ENCODE measurements around the gene RHBDD2. TPM values are rescaled to one million over a fixed set of nuclear protein-coding genes. Genes with fewer than 3 reads are reported as not detected.

RHBDD2 gene
- total and polyA plus RNA-seq, 9 donors, result 9.1 to 27.2 (median 20.9) TPM

DNA sequence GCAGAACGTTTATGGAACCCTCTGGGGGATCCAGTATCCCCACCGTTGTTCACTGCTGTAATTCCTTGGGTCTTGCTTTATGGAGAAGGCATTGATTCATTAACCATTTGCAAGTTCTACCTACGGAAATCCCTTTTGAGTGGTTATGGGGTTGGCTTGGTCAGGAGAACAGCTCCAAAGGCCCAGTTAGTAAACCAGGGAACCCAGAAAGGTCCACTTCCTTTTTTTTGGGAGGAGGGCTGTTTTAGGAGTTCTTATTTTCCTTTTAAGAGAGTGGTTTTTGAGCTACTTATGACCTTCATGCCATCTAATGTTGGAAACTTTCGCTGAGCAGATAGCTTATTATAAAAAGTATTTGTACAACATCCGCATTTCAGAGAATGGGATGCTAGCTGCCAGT, 37.4 kb downstream of the RHBDD2 start:
- Histone ChIP-seq H3K4me3 (ENCODE audit: low read length) (peak overlapping the region; percentile 97), H3K27ac (ENCODE audit: low read length) (no peak overlapping the region), H3K36me3 (ENCODE audit: control insufficient read depth, insufficient read depth, low read length) (peaks cover 16% of the 10 kb centered on the region), H3K4me1 (ENCODE audit: control insufficient read depth, insufficient read depth, low read length) (peaks cover 19% of the 10 kb centered on the region), H3K9me3 (replicated peaks; ENCODE audit: control insufficient read depth, low read depth, low read length) (no peaks in the 10 kb centered on the region), H3K27me3 (ENCODE audit: control insufficient read depth, insufficient read depth, low read length) (no peaks in the 10 kb centered on the region)
- WGBS (ENCODE audit: insufficient coverage), result no CpG with 5 or more reads among the region's 5 CpGs
- no peak for DNase-seq

DNA sequence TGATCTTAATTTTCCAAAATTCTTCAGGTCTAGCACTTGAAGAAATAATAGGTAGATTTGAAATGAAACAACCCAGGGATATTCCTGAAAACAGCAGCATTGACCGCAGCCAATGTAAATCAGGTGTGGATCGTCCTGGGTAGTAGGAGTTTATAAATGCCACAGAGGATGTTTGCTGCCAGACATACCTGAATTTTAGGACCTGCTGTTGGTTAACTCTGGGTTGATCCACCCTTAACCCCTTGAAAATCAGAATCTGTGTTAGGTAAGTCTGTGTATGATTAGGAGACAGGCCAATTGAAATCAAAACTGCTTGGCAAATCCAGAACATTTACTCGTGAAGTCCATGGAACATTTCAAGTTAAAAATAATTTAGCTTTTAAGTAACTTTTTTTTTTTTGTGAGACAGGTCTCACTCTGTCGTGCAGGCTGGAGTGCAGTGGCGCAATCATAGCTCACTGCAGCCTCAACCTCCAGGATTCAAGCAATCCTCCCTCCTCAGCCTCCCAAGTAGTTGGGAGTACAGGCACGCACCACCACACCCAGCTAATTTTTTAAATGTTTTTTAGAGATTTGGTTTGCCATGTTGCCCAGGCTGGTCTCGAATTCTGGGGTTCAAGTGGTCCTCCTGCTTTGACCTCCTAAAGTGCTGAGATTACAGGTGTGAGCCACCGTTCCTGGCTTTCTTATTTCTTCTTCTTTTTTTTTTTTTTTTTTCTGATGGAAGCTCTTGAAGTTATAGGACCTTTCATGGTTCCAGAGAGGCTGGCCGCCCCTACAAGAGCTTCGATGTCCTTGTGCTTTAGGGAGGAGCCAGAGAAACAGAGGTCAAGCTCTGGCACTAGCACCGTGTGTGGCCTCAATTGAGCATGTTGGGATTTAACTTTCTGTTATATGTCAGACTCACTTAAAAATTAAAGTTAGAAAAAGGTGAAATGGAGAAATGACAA, 38.1 kb downstream of the RHBDD2 start:
- no peak for DNase-seq
- Histone ChIP-seq H3K9me3 (replicated peaks; ENCODE audit: control insufficient read depth, low read depth, low read length) (no peaks in the 10 kb centered on the region), H3K4me3 (ENCODE audit: low read length) (no peak overlapping the region), H3K36me3 (ENCODE audit: control insufficient read depth, insufficient read depth, low read length) (peaks cover 16% of the 10 kb centered on the region), H3K27me3 (ENCODE audit: control insufficient read depth, insufficient read depth, low read length) (no peaks in the 10 kb centered on the region), H3K27ac (ENCODE audit: low read length) (no peak overlapping the region), H3K4me1 (ENCODE audit: control insufficient read depth, insufficient read depth, low read length) (peaks cover 19% of the 10 kb centered on the region)
- 91% methylated on average over 4 of the region's 11 CpGs for WGBS (ENCODE audit: insufficient coverage)

DNA sequence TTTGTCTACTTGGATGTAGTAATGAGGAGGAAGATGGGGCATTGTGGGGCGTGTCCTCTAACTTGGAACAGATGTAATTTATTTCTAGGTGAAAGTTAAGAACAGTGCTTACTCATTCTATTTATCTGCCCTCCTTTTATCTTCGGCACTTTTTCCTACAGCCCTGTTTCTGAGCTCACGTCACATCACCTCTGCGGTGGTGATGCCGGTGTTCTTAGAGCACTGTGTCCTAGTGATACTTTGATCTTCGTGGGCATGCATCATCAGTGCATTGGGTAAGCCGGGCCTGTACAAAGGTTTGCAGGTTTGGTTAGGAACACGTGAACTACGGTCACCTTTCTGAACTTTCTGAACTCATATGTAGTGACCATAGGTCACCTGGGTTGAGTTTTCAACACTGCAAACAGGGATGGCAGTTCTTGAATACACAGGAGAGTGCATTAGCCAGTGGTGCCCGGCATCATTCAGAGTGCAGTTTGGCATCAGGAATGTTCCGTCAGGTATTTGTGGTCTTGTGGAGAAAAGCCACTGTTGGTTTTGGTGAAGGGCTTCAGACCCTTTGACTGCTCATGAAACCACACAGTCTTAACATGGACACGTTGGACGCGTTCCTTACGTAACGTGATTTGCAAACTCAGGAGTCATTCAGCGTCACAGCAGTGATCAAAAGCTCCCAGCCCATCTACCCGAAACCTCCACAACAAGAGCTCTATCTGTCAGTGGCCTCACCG, 41.8 kb downstream of the RHBDD2 start:
- DNase-seq, result no peak
- H3K4me1 ChIP-seq (ENCODE audit: control insufficient read depth, insufficient read depth, low read length), result peaks cover 12% of the 10 kb centered on the region
- H3K9me3 ChIP-seq (replicated peaks; ENCODE audit: control insufficient read depth, low read depth, low read length), result no peaks in the 10 kb centered on the region
- peaks cover 16% of the 10 kb centered on the region for H3K36me3 ChIP-seq (ENCODE audit: control insufficient read depth, insufficient read depth, low read length)
- 91% methylated on average over 16 of the region's 19 CpGs for WGBS (ENCODE audit: insufficient coverage)
- no peak overlapping the region for H3K27ac ChIP-seq (ENCODE audit: low read length)
- H3K27me3 ChIP-seq (ENCODE audit: control insufficient read depth, insufficient read depth, low read length), result no peaks in the 10 kb centered on the region
- H3K4me3 ChIP-seq (ENCODE audit: low read length), result no peak overlapping the region

DNA sequence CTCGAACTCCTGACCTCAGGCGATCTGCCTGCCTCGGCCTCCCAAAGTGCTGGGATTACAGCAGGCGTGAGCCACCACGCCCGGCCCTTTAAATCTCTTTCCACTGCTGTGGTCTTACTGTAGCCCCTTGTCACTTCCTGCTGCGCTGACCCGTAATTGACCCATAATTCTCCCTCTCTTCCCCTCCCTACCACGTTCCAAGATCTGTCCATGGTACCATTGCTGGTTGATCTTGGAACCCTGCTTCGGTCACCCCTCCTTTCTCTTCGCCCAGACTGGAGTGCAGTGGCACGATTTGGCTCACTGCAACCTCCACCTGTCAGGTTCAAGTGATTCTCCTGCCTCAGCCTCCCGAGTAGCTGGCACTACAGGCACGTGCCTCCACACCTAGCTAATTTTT, 42.6 kb downstream of the RHBDD2 start:
- Histone ChIP-seq H3K4me1 (ENCODE audit: control insufficient read depth, insufficient read depth, low read length) (peaks cover 3% of the 10 kb centered on the region), H3K36me3 (ENCODE audit: control insufficient read depth, insufficient read depth, low read length) (peaks cover 16% of the 10 kb centered on the region), H3K27ac (ENCODE audit: low read length) (no peak overlapping the region), H3K27me3 (ENCODE audit: control insufficient read depth, insufficient read depth, low read length) (no peaks in the 10 kb centered on the region), H3K9me3 (replicated peaks; ENCODE audit: control insufficient read depth, low read depth, low read length) (no peaks in the 10 kb centered on the region), H3K4me3 (ENCODE audit: low read length) (no peak overlapping the region)
- peak; percentile 25 for DNase-seq
- 65% methylated on average over 13 of the region's 14 CpGs for WGBS (ENCODE audit: insufficient coverage)

DNA sequence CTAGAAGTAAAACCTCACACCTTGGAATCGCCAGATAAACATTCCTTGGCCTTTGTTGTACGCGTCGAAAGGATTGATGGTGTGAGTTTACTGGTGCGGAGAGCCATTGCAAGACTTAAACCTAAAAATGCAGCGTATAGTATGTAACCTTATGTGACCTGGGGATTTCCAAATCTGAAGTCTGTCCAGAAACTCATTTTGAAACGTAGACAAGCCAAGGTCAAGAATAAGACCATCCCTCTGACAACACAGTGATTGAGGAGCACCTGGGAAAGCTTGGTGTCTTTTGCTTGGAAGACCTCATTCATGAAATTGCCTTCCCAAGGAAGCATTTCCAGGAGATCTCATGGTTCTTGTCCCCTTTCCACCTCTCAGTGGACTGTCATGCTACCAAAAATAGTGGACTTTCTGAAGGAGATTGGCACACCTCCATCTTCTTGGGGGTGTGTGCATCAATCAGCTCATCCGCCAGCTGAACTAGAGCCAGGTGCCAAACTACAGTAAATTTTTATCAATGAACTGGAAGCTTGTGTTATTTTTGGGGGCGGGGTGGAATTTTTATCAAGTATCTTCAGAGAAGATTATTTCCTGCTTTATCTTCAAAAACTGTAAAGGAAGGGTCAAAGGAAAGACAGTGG, 44.3 kb downstream of the RHBDD2 start:
- H3K4me1 ChIP-seq (ENCODE audit: control insufficient read depth, insufficient read depth, low read length), result no peaks in the 10 kb centered on the region
- H3K4me3 ChIP-seq (ENCODE audit: low read length), result no peak overlapping the region
- H3K9me3 ChIP-seq (replicated peaks; ENCODE audit: control insufficient read depth, low read depth, low read length), result no peaks in the 10 kb centered on the region
- no peak overlapping the region for H3K27ac ChIP-seq (ENCODE audit: low read length)
- H3K36me3 ChIP-seq (ENCODE audit: control insufficient read depth, insufficient read depth, low read length), result peaks cover 16% of the 10 kb centered on the region
- no peaks in the 10 kb centered on the region for H3K27me3 ChIP-seq (ENCODE audit: control insufficient read depth, insufficient read depth, low read length)
- no CpG with 5 or more reads among the region's 9 CpGs for WGBS (ENCODE audit: insufficient coverage)
- no peak for DNase-seq

DNA sequence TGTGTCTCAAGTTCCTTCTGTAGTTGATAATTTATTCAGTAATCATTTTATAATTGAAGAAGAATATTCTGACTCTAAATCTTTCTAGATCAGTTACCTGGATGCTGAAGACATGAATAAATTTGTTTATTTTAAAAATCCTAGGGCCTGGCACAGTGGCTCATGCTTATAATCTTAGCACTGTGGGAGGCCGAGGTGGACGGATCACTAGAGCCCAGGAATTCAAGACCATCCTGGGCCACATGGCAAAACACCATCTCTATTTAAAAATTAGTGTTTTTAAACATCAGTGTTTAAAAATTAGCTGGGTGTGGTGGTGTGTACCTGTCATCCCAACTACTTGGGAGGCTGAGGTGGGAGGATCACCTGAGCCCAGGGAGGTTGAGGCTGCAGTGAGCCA, 45.4 kb downstream of the RHBDD2 start:
- Histone ChIP-seq H3K27me3 (ENCODE audit: control insufficient read depth, insufficient read depth, low read length) (no peaks in the 10 kb centered on the region), H3K9me3 (replicated peaks; ENCODE audit: control insufficient read depth, low read depth, low read length) (no peaks in the 10 kb centered on the region), H3K4me1 (ENCODE audit: control insufficient read depth, insufficient read depth, low read length) (no peaks in the 10 kb centered on the region), H3K27ac (ENCODE audit: low read length) (no peak overlapping the region), H3K4me3 (ENCODE audit: low read length) (no peak overlapping the region), H3K36me3 (ENCODE audit: control insufficient read depth, insufficient read depth, low read length) (peaks cover 9% of the 10 kb centered on the region)
- 86% methylated on average over 1 of the region's 2 CpGs for WGBS (ENCODE audit: insufficient coverage)
- no peak for DNase-seq

DNA sequence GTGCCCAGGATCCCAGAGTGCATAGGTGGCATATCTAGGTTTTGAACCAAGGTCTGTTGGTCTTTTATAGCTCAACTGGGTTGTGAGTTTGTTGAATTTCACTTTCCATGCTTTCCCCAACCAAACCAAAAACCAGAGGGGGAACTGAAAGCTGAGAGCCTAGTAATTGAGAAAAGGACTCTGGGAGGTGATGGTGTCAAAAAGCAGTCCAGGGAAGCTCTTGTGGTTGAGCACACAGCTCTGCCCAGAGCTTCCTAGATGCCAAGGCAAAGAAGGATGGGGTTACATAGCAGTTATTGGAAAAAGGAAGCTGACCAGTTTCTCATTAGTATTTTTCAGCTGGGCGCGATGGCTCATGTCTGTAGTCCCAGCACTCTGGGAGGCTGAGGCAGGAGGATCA, 46.1 kb downstream of the RHBDD2 start:
- no peak overlapping the region for H3K4me3 ChIP-seq (ENCODE audit: low read length)
- H3K36me3 ChIP-seq (ENCODE audit: control insufficient read depth, insufficient read depth, low read length), result peaks cover 9% of the 10 kb centered on the region
- H3K4me1 ChIP-seq (ENCODE audit: control insufficient read depth, insufficient read depth, low read length), result no peaks in the 10 kb centered on the region
- H3K27ac ChIP-seq (ENCODE audit: low read length), result no peak overlapping the region
- peak; percentile 28 for DNase-seq
- WGBS (ENCODE audit: insufficient coverage), result no CpG with 5 or more reads among the region's 2 CpGs
- H3K9me3 ChIP-seq (replicated peaks; ENCODE audit: control insufficient read depth, low read depth, low read length), result no peaks in the 10 kb centered on the region
- H3K27me3 ChIP-seq (ENCODE audit: control insufficient read depth, insufficient read depth, low read length), result no peaks in the 10 kb centered on the region

DNA sequence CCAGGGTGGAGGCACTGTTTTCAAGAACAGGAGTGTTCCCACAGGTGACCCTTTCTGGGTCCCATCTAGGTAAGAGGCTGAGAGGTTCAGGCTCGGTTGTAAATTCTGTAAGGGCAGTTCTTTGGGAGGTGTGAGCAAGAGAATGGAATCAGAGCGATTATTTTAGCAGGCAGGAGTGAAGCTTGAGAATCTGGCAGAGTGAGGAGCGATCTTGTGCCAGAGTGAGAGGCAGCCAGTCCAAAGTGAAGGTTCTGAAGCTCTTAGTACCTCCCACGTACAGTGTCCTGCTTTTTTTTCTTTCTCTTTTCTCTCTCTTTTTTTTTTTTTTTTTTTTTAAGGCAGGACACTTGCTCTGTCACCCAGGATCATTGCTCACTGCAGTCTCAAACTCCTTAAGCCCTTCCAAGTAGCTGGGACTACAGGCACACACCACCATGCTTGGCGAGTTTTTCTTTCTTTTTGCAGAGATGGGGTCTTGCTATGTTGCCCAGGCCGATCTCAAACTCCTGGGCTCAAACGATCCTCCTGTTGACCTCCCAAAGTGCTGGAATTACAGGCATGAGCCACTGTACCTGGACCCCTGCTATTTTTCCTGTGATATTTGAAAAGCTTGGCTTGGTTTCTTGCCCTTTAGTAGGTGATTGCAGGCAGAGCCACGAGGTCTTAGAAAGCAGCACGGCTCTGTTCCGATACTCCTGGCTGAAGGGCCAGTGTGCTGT, 47.0 kb downstream of the RHBDD2 start:
- Histone ChIP-seq H3K4me3 (ENCODE audit: low read length) (no peak overlapping the region), H3K36me3 (ENCODE audit: control insufficient read depth, insufficient read depth, low read length) (peaks cover 3% of the 10 kb centered on the region), H3K27me3 (ENCODE audit: control insufficient read depth, insufficient read depth, low read length) (no peaks in the 10 kb centered on the region), H3K27ac (ENCODE audit: low read length) (no peak overlapping the region), H3K9me3 (replicated peaks; ENCODE audit: control insufficient read depth, low read depth, low read length) (no peaks in the 10 kb centered on the region), H3K4me1 (ENCODE audit: control insufficient read depth, insufficient read depth, low read length) (no peaks in the 10 kb centered on the region)
- WGBS (ENCODE audit: insufficient coverage), result 74% methylated on average over 6 of the region's 10 CpGs
- DNase-seq, result peak; percentile 64

DNA sequence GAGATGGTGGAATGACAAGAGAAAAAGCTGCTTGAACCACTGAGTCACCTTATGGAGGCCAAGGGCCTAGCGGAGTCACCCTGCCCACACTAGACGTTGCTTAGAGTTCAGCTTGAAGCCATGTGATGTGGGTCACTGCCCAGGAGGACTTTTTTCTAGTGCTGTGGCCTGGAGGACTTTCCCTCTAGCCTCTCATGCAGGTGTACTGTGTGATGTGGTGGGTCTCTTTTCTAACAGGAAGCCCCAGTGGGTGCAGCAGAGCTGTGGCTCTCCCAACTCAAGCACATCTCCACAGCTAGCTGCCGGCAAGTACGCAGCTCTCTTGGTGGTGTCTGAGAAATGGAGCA, 49.7 kb downstream of the RHBDD2 start:
- no peaks in the 10 kb centered on the region for H3K27me3 ChIP-seq (ENCODE audit: control insufficient read depth, insufficient read depth, low read length)
- H3K9me3 ChIP-seq (replicated peaks; ENCODE audit: control insufficient read depth, low read depth, low read length), result no peaks in the 10 kb centered on the region
- H3K36me3 ChIP-seq (ENCODE audit: control insufficient read depth, insufficient read depth, low read length), result no peaks in the 10 kb centered on the region
- H3K4me3 ChIP-seq (ENCODE audit: low read length), result no peak overlapping the region
- DNase-seq, result no peak
- H3K4me1 ChIP-seq (ENCODE audit: control insufficient read depth, insufficient read depth, low read length), result peaks cover 8% of the 10 kb centered on the region
- 100% methylated on average over 1 of the region's 4 CpGs for WGBS (ENCODE audit: insufficient coverage)
- H3K27ac ChIP-seq (ENCODE audit: low read length), result no peak overlapping the region

All from muscle of leg (tissue), 11 donors.